Superior temporal gyrus (tissue), 1 donor: ENCODE results near the gene PSMB4.
A peak's percentile ranks its signal among the peaks of the same experiment; 100 is the strongest.
"Not testable (repeated sequence)": the region's sequence is repeated elsewhere in the genome, so short reads cannot be mapped to it uniquely, and the experiment has no call there.

Source experiments
- DNase-seq: peaks from one replicate; pipeline ENCODE4 v3.0.0-alpha.2; 2016; ENCODE audit errors: extremely low spot score

PSMB4 gene

DNA sequence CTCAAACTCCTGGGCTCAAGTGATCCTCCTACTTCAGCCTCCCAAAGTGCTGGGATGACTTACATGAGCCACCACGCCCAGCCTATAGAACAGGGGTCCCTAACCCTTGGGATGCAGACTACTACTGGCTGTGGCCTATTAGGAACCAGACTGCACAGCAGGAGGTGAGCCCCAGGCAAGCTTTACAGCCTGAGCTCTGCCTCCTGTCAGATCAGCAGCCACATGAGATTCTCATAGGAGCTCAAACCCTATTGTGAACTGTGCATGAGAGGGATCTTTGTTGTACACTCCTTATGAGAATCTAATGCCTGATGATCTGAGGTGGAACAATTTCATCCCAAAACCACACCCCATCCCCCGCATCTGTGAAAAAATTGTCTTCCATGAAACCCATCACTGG lies 13.4 kb upstream of the PSMB4 start:
- no peak for DNase-seq

DNA sequence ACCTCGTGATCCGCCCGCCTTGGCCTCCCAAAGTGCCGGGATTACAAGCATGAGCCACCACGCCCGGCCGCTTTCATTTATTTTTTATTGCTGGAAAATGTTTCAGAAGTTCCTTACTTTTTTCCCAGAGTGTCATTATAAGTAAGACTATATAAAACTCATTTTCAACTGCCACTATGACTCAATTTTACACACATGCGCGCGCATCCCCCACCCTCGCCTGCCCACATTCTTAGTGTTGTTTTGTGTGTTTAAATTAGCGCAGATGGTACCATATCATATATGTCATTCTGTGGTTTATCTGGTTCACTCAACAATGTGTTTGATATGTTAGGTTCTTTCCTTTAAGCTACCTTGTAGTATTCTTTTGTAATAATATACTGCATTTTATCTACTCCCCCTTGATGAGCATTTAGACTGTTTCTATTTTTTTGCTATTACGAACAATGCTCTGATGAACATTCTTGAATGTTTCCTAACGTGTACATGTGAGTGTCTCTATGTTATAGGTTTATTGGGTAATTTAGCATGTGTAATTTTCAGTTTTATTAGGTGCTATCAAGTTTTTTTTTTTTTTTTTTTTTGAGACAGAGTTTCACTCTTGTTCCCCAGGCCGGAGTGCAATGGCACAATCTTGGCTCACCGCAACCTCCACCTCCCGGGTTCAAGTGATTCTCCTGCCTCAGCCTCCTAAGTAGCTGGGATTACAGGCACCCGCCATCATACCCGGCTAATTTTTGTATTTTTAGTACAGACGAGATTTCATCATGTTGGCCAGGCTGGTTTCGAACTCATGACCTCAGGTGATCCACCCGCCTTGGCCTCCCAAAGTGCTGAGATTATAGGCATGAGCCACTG lies 8.9 kb upstream of the PSMB4 start:
- DNase-seq: not testable (repeated sequence)

- DNase-seq: no peak
Measured at GRCh38 chr1:151391079-151391563, 8.3 kb upstream of the PSMB4 start.

DNA sequence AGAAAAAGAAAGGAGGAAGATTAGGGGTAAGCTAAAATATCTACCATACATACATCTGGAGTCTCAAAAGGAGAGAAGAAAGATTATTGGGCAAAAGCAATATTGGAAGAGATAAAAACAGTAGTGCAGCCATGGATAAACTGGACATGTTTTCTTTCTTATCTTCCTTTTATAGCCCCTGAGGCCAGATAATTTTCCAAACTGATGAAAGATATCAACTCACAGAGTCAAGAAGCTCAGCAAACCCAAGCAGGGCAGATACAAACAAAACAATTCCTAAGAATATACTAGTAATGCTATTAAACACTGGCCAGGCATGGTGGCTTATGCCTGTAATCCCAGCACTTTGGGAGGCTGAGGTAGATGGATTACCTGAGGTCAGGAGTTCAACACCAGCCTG lies 5.8 kb upstream of the PSMB4 start:
- DNase-seq: no peak

- DNase-seq: not testable (repeated sequence)
Measured at GRCh38 chr1:151396265-151396664, 3.1 kb upstream of the PSMB4 start.

DNA sequence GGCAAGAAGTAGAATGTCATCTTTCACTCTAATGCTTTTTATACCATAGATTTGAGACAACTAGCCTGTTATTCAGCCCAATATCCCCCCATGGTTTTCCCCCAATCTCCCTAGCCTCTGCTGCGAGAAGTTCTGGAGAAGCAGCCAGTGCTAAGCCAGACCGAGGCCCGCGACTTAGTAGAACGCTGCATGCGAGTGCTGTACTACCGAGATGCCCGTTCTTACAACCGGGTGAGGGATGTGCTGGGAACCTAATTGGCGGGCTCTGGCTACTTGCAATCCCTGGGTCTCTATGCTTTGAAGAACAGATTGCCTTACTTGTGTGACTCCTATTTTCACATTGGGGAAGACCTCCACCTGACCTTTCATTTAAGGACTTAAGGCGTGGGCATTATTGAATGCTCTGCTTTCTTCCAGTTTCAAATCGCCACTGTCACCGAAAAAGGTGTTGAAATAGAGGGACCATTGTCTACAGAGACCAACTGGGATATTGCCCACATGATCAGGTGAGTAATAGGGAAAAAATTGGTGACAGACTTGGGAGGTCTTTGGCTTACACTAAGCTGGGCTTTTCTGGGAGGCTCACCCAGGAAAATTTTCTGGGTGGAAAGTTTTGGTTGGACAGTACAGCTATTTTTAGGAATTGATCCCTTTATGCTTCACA lies 1.9 kb downstream of the PSMB4 start:
- DNase-seq: no peak

DNA sequence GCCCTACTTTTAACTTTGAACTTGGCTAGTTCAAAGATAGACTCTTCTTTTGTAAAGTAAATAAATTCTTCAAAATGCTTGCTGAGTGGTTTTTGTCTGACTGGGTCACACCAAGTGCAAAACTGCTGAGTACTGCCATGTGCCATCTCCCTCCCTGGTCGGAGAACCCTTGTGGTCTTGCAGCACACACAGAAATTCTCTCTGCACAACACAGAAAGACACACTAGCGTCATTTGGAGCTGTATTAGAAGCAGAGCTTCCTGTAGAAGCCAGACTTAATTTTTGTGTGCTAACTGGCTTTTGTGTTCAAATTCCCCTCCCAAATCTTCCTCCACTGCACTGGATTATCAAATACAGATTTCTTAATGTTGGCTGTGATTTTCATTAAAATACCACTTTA lies 2.5 kb downstream of the PSMB4 start:
- DNase-seq: no peak

- DNase-seq: no peak
Measured at GRCh38 chr1:151402764-151403163, 3.4 kb downstream of the PSMB4 start.

GRCh38 chr1:151403612-151404011 lies 4.2 kb downstream of the PSMB4 start:
- DNase-seq: no peak

DNA sequence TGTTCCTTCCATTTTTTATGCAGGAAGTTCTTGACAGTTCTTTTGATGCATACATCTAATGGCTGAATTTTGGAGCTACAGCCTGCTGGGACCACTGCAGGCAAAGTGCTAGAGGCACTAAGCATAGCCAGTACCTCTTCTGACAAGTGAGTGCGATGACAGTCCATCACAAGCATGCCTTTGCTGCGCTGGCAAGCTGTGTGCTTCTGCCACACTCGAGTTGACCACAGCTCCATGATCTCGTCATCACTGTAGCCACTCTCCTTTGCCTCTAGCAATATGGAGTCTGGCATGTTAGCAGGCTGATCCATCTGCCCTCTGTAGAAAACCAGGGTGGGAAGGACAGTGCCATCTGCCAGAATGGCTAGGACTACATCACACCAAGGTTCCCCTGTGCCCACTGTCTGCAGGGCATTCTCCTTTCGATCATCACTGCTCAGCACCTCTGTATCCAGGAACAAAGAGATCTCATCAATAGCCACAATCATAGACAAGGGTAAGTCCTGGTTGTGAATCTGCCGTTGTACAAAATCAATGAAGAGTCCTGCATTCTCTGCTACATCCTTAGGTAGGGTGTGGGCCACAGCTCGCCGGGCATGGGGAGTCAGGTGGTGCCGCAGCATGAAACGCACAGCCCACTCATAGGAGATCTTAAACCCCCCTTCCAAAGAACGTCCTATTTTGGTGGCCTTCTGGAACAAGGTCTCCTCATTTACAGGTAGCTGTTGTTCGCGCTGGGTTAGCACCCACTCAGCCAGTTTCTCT lies 6.0 kb downstream of the PSMB4 start:
- no peak for DNase-seq

- DNase-seq: peak; percentile 47
Measured at GRCh38 chr1:151406176-151406575, 6.8 kb downstream of the PSMB4 start.

- DNase-seq: no peak
Measured at GRCh38 chr1:151407304-151407703, 7.9 kb downstream of the PSMB4 start.

DNA sequence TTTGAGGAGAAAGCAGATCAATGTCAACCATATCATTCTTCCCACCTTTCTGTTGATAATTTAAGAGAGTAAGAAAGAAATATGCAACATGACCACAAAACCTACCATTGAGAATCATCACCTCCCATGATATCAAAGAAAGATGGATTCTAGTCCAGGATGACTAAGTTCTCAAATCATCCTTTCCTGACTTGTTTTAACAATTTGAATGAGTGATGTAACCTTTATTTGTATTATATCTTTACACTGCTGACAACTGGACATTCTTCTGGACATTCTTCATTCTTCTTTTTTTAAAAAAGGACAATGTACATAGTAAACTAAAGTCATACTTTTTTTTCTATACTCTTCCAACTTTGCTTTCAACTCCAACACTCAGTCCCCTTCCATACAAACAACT lies 9.5 kb downstream of the PSMB4 start:
- no peak for DNase-seq

DNA sequence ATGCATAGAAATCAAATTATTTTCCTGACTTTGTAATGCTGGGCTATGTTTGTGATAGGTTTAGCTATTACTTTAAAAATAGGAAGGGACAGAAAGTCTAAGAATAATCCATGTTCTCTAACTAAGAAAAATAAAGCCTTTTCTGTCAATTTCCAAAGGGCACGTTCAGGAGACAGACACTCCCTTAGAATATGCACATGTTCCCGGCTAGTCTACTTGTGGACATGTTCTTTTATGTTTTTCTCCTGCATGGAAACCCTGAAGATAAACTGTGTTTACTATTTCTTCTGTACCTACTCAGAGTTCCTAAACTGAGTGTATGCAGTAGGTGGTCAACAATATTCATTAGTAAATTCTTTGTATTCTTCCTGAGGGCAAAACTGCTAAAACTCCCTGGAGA lies 12.5 kb downstream of the PSMB4 start:
- no peak for DNase-seq

GRCh38 chr1:151416231-151416630 lies 16.9 kb downstream of the PSMB4 start:
- no peak for DNase-seq

DNA sequence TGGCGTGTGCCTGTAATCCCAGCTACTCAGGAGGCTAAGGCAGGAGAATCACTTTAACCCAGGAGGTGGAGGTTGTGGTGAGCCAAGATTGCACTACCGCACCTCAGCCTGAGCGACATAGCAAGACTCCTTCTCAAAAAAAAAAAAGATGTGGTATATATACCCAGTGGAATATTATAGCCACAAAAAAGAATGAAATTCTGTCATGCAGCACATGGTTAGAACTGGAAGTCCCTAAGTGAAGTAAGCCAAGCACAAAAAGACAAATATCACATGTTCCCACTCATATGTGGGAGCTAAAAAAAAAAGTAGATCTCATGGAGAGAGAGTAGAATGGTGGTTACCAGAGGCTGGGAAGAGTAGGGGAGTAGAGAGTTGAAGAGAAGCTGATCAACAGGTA lies 18.7 kb downstream of the PSMB4 start:
- DNase-seq: peak; percentile 19

GRCh38 chr1:151419819-151420218 lies 20.4 kb downstream of the PSMB4 start:
- DNase-seq: no peak

DNA sequence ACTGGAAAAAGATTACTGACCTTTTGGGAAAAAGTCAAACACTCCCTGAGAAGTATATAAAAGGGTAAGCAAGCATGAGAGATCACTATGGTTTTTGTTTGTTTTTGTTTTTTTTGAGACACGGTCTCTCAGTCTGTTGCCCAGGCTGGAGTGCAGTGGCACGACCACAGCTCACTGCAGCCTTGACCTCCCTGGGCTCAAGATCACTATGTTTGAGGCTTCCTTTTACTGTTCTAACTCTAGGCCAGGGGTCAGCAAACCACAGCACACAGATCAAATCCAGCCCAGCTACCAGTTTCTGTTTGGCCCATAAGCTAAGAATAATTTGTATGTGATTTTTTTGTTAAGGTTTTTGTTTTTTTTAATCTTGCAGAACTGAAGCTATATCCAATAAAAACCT lies 25.7 kb downstream of the PSMB4 start:
- DNase-seq: no peak

GRCh38 chr1:151428068-151428467 lies 28.7 kb downstream of the PSMB4 start:
- DNase-seq: no peak

GRCh38 chr1:151433827-151434226 lies 34.5 kb downstream of the PSMB4 start:
- DNase-seq: not testable (repeated sequence)

DNA sequence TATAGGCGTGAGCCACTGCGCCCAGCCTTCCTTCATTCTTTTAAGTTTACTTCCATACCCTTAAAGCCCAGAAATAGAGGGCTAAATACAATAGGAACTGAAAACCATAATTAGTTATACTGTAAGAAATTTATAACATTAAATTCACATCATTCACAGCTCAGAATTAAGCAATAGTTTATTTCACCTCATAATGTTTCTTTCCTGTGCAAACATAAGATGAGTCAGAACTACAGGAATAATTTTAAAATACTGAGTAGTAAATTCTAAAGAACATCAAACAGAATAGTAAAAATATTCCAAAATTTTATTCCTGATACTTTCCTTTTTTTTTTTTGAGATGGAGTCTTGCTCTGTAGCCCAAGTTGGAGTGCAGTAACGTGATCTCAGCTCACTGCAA lies 35.8 kb downstream of the PSMB4 start:
- DNase-seq: no peak

DNA sequence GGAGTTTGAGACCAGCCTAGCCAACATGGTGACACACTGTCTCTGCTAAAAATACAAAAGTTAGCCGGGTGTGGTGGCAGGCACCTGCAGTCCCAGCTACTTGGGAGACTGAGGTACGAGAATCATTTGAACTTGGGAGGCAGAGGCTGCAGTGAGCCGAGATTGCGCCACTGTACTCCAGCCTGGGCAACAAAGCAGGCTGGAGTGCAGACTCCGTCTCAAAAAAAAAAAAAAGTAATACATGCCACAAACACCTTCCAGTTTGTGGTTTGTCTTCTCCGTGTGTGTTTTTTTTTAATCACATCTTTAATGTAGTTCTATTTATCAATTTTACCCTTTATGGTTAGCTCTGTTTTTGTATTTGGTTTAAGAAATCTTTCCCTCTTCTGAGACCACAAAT lies 37.6 kb downstream of the PSMB4 start:
- DNase-seq: no peak
